HepG2 (cell line): ENCODE results near the gene KIAA0319L. TPM values are rescaled to one million over a fixed set of nuclear protein-coding genes. Genes with fewer than 3 reads are reported as not detected.

ENCODE experiments used
- ATAC-seq: fragments of 200-7000 bp; cut with Tn5 transposase; 3 replicates; pipeline ENCODE4 v1.9.1; 2020; ENCODE audit warnings: mild to moderate bottlenecking, moderate library complexity
- BruUV-seq: library from RNA; stranded (reverse); fragments of 400-500 nt; replicated peaks from 2 replicates; lab custom pipeline; 2021; lab: Mats Ljungman, UMichigan
- CTCF ChIA-PET: fragments of 300-600 bp; formaldehyde crosslinking; extraction: SDS; loops from one replicate; lab custom pipeline; 2021; ENCODE audit warnings: low total read pairs, inconsistent platforms, low intra/inter-chr PET ratio; lab: Yijun Ruan, JAX
- POLR2A ChIA-PET: fragments of 350-600 bp; sonication (Branson Sonifier 250); formaldehyde crosslinking; loops from one replicate; lab custom pipeline; 2020; ENCODE audit warnings: antibody characterized with exemption, inconsistent platforms; lab: Yijun Ruan, JAX
- DNase-seq: peaks from one replicate; pipeline ENCODE4 v3.0.0-alpha.2; 2015; ENCODE audit warnings: low spot score
- FAIRE-seq: peaks from 3 replicates; lab custom pipeline; 2011; peaks lifted over from hg19 to GRCh38; lab: Jason Lieb, UNC
- H2AFZ ChIP-seq: one replicate; pipeline ENCODE4 v1.6.1; 2011; ENCODE audit warnings: low read length, inconsistent platforms
- H3K27ac ChIP-seq: fragments of 300-600 bp; 3 replicates; pipeline ENCODE4 v1.8.0; 2011; ENCODE audit warnings: mixed run types, mild to moderate bottlenecking, mixed read lengths, low read length, inconsistent platforms; ENCODE audit not compliant: insufficient read depth; ENCODE audit errors: extremely low read length
- H3K27me3 ChIP-seq, 2 experiments: fragments of 200-600 bp in 1 of 2; 2 replicates in 1 of 2; 3 replicates in 1 of 2; pipeline versions ENCODE4 v1.6.0 to v1.8.0; 2011; ENCODE audit warnings: low read length in 2 of 2, mild to moderate bottlenecking in 2 of 2, moderate library complexity in 2 of 2, inconsistent platforms in 1 of 2; ENCODE audit not compliant: insufficient read depth in 2 of 2, control insufficient read depth in 1 of 2
- H3K36me3 ChIP-seq, 2 experiments: fragments of 200-600 bp in 1 of 2; replicated peaks in 1 of 2; 2 replicates in 1 of 2; 3 replicates in 1 of 2; pipeline versions ENCODE4 v1.5.1 to v1.8.0; 2011; ENCODE audit warnings: low read length in 2 of 2, inconsistent platforms in 1 of 2; ENCODE audit not compliant: insufficient read depth in 2 of 2, control insufficient read depth in 1 of 2
- H3K4me1 ChIP-seq: 2 replicates; pipeline ENCODE4 v1.5.1; 2012; ENCODE audit warnings: low read length, inconsistent platforms; ENCODE audit not compliant: insufficient read depth
- H3K4me2 ChIP-seq: 2 replicates; pipeline ENCODE4 v1.6.0; 2011; ENCODE audit warnings: low read depth, low read length, inconsistent platforms
- H3K4me3 ChIP-seq, 3 experiments: fragments of 200-600 bp in 1 of 3; sonication (generic), shearing (Covaris generic) in 1 of 3; replicated peaks in 1 of 3; 2 replicates each; pipeline ENCODE4 v1.5.1; 2011 to 2016; ENCODE audit warnings: low read length in 3 of 3, inconsistent platforms in 2 of 3, low read depth in 2 of 3, mild to moderate bottlenecking in 2 of 3, control low read depth in 1 of 3, mixed read lengths in 1 of 3; ENCODE audit not compliant: insufficient read depth in 1 of 3
- H3K79me2 ChIP-seq: one replicate; pipeline ENCODE4 v1.6.1; 2011; ENCODE audit warnings: low read length, inconsistent platforms; ENCODE audit not compliant: insufficient read depth
- H3K9ac ChIP-seq: 2 replicates; pipeline ENCODE4 v1.6.0; 2011; ENCODE audit warnings: mild to moderate bottlenecking, low read depth, low read length, inconsistent platforms; ENCODE audit not compliant: insufficient read depth
- H3K9me3 ChIP-seq: 2 replicates; pipeline ENCODE4 v1.5.1; 2012; ENCODE audit warnings: mild to moderate bottlenecking, low read length
- H4K20me1 ChIP-seq: 2 replicates; pipeline ENCODE4 v1.6.0; 2011; ENCODE audit warnings: inconsistent platforms, mild to moderate bottlenecking, low read length, moderate library complexity; ENCODE audit not compliant: insufficient read depth
- MEF2D ChIP-seq: sonication (generic); formaldehyde crosslinking; IDR thresholded peaks from 2 replicates; pipeline ENCODE4 v1.5.1; 2020; ENCODE audit warnings: mild to moderate bottlenecking, missing genetic modification reagents
- MIER2 ChIP-seq: IDR thresholded peaks from 2 replicates; pipeline ENCODE4 v1.6.1; 2016; ENCODE audit warnings: missing biosample characterization, missing genetic modification reagents
- MIER3 ChIP-seq: IDR thresholded peaks from 2 replicates; pipeline ENCODE4 v1.6.1; 2016; ENCODE audit warnings: missing compliant biosample characterization, borderline replicate concordance
- TAF15 ChIP-seq: fragments of 200-400 bp; formaldehyde crosslinking; IDR thresholded peaks from one replicate; pipeline ENCODE4 v1.6.1; 2018; ENCODE audit warnings: mild to moderate bottlenecking, low read depth, low read length; ENCODE audit not compliant: poor library complexity, severe bottlenecking
- ZNF703 ChIP-seq: sonication (generic); formaldehyde crosslinking; IDR thresholded peaks from 2 replicates; pipeline ENCODE4 v1.5.1; 2020; ENCODE audit warnings: missing genetic modification reagents, mild to moderate bottlenecking, moderate library complexity, borderline replicate concordance
- WGBS: methylation state at CpG from one replicate; pipeline ENCODE4 v1.1.6; 2017; ENCODE audit warnings: low lambda C conversion rate; 5-methylcytosine and 5-hydroxymethylcytosine counted together
- in situ Hi-C: cut with HindIII; loops from 2 replicates; pipeline ENCODE4 v1.10.0; 2017; ENCODE audit warnings: low pct_unique_long_range_greater_than_20kb; ENCODE audit not compliant: extremely low pct_ligation_motif_present
- intact Hi-C: fragments of 100-400 bp; cut with micrococcal nuclease; formaldehyde crosslinking; loops from one replicate; pipeline ENCODE4 v1.10.0; 2022; ENCODE audit not compliant: unreplicated experiment
- polyA plus RNA-seq, 8 experiments: library from polyadenylated mRNA; depleted of rRNA in 3 of 8; stranded (reverse) in 7 of 8; unstranded in 1 of 8; fragments of >200 nt; fragmentation: Illumina TruSeq in 4 of 8; extraction: Trizol in 4 of 8; gene quantifications; 2 replicates each; pipeline versions ENCODE4 v1.2.1 to v1.2.3, GENCODE V29; 2011 to 2016; ENCODE audit warnings: low read depth in 4 of 8, missing spikeins in 1 of 8, mixed read lengths in 1 of 8; ENCODE audit not compliant: insufficient read depth in 1 of 8
- total RNA-seq, 5 experiments: library from RNA; depleted of rRNA; stranded (reverse); fragments of >200 nt; fragmentation: Illumina TruSeq; extraction: Trizol; gene quantifications; 2 replicates each; pipeline ENCODE4 v1.2.3, GENCODE V29; 2016; ENCODE audit warnings: low read depth in 1 of 5
- TF ChIP-seq, protein P1 (sequence below), 2 experiments: sonication (generic) in 1 of 2; formaldehyde crosslinking in 1 of 2; IDR thresholded peaks; 2 replicates each; pipeline versions ENCODE4 v1.6.1 to v1.9.0; 2014 to 2022; ENCODE audit warnings: antibody characterized with exemption in 1 of 2, borderline replicate concordance in 1 of 2, inconsistent platforms in 1 of 2, low read depth in 1 of 2, missing genetic modification reagents in 1 of 2
- TF ChIP-seq, protein P2 (sequence below): IDR thresholded peaks from 2 replicates; pipeline ENCODE4 v1.6.1; 2016; ENCODE audit warnings: mild to moderate bottlenecking, missing biosample characterization, missing genetic modification reagents
- TF ChIP-seq, protein P3 (sequence below): sonication (generic); formaldehyde crosslinking; IDR thresholded peaks from 2 replicates; pipeline ENCODE4 v1.5.0; 2020; ENCODE audit warnings: mild to moderate bottlenecking, missing genetic modification reagents, borderline replicate concordance

KIAA0319L gene
- total and polyA plus RNA-seq, 2 of the 13 experiments (the other 11 are each of a cell fraction or from before 2014, with no cell fraction given) = 33.4 to 82.6 TPM

DNA sequence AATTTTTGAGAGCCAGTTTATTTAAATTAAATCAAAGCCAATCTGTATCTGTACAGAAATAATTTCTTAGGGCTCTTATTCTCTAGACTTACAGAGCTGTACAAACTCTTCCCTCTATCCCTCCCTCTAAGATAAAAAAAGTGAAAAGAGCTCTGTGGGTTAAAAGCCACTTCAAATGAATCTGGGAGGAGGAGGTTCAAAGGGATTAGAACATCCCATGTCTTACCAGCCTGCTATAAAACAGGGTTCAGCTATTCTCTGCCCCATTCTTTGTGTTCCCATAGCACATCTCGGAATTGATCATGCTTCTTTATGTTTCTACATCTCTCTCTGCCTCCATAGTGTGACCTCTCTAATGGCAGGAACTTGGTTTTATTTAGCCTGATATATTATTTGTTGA lies 19.4 kb downstream of the KIAA0319L start:
- in situ Hi-C loops (no loop called here), intact Hi-C loops (no loop called here)
- FAIRE-seq (no peak), DNase-seq (no peak), ATAC-seq (no peak)
- Histone ChIP-seq H3K27me3 (no peaks in the 10 kb centered on the region), H3K4me3 (no peak overlapping the region), H2AFZ (no peak overlapping the region), H3K4me1 (peaks cover 17% of the 10 kb centered on the region), H3K9me3 (no peaks in the 10 kb centered on the region), H3K9ac (no peak overlapping the region), H3K79me2 (peaks cover 13% of the 10 kb centered on the region), H3K27ac (no peak overlapping the region), H4K20me1 (no peaks in the 10 kb centered on the region; the same call in none of the 2 replicates), H3K4me2 (no peak overlapping the region), H3K36me3 (peaks cover 1 to 30% of the 10 kb centered on the region in 2 experiments; a peak in 1 of 5 replicates)
- WGBS = 100% methylated on average over 1 of the region's 1 CpG
- POLR2A ChIA-PET = interaction anchor here (0.6 kb wide), 2 partner anchors 9 to 86 kb away, joined by 3 read pairs; no protein-coding TSS in a partner anchor
- BruUV-seq = no TSS peak
- no peak for TF ChIP-seq MEF2D (CRISPR knock-in tag)
- TF ChIP-seq, protein P1, sequence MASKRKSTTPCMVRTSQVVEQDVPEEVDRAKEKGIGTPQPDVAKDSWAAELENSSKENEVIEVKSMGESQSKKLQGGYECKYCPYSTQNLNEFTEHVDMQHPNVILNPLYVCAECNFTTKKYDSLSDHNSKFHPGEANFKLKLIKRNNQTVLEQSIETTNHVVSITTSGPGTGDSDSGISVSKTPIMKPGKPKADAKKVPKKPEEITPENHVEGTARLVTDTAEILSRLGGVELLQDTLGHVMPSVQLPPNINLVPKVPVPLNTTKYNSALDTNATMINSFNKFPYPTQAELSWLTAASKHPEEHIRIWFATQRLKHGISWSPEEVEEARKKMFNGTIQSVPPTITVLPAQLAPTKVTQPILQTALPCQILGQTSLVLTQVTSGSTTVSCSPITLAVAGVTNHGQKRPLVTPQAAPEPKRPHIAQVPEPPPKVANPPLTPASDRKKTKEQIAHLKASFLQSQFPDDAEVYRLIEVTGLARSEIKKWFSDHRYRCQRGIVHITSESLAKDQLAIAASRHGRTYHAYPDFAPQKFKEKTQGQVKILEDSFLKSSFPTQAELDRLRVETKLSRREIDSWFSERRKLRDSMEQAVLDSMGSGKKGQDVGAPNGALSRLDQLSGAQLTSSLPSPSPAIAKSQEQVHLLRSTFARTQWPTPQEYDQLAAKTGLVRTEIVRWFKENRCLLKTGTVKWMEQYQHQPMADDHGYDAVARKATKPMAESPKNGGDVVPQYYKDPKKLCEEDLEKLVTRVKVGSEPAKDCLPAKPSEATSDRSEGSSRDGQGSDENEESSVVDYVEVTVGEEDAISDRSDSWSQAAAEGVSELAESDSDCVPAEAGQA (IDR thresholded peaks at IDR 0.05; ENCODE audit: low read depth) = no peak
- TF ChIP-seq, protein P1 (CRISPR knock-in tag; IDR thresholded peaks at IDR 0.05; ENCODE audit: borderline replicate concordance) = no peak
- TF ChIP-seq, protein P2, sequence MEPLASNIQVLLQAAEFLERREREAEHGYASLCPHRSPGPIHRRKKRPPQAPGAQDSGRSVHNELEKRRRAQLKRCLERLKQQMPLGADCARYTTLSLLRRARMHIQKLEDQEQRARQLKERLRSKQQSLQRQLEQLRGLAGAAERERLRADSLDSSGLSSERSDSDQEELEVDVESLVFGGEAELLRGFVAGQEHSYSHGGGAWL (CRISPR knock-in tag) = no peak
- TF ChIP-seq ZNF703 (CRISPR knock-in tag) = no peak
- TF ChIP-seq MIER3 (CRISPR knock-in tag) = no peak
- TF ChIP-seq, protein P3, sequence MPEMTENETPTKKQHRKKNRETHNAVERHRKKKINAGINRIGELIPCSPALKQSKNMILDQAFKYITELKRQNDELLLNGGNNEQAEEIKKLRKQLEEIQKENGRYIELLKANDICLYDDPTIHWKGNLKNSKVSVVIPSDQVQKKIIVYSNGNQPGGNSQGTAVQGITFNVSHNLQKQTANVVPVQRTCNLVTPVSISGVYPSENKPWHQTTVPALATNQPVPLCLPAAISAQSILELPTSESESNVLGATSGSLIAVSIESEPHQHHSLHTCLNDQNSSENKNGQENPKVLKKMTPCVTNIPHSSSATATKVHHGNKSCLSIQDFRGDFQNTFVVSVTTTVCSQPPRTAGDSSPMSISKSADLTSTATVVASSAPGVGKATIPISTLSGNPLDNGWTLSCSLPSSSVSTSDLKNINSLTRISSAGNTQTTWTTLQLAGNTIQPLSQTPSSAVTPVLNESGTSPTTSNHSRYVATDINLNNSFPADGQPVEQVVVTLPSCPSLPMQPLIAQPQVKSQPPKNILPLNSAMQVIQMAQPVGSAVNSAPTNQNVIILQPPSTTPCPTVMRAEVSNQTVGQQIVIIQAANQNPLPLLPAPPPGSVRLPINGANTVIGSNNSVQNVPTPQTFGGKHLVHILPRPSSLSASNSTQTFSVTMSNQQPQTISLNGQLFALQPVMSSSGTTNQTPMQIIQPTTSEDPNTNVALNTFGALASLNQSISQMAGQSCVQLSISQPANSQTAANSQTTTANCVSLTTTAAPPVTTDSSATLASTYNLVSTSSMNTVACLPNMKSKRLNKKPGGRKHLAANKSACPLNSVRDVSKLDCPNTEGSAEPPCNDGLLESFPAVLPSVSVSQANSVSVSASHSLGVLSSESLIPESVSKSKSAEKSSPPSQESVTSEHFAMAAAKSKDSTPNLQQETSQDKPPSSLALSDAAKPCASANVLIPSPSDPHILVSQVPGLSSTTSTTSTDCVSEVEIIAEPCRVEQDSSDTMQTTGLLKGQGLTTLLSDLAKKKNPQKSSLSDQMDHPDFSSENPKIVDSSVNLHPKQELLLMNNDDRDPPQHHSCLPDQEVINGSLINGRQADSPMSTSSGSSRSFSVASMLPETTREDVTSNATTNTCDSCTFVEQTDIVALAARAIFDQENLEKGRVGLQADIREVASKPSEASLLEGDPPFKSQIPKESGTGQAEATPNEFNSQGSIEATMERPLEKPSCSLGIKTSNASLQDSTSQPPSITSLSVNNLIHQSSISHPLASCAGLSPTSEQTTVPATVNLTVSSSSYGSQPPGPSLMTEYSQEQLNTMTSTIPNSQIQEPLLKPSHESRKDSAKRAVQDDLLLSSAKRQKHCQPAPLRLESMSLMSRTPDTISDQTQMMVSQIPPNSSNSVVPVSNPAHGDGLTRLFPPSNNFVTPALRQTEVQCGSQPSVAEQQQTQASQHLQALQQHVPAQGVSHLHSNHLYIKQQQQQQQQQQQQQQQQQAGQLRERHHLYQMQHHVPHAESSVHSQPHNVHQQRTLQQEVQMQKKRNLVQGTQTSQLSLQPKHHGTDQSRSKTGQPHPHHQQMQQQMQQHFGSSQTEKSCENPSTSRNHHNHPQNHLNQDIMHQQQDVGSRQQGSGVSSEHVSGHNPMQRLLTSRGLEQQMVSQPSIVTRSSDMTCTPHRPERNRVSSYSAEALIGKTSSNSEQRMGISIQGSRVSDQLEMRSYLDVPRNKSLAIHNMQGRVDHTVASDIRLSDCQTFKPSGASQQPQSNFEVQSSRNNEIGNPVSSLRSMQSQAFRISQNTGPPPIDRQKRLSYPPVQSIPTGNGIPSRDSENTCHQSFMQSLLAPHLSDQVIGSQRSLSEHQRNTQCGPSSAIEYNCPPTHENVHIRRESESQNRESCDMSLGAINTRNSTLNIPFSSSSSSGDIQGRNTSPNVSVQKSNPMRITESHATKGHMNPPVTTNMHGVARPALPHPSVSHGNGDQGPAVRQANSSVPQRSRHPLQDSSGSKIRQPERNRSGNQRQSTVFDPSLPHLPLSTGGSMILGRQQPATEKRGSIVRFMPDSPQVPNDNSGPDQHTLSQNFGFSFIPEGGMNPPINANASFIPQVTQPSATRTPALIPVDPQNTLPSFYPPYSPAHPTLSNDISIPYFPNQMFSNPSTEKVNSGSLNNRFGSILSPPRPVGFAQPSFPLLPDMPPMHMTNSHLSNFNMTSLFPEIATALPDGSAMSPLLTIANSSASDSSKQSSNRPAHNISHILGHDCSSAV (CRISPR knock-in tag) = no peak
- TF ChIP-seq MIER2 (CRISPR knock-in tag) = no peak
- TF ChIP-seq TAF15 = no peak
- CTCF ChIA-PET = no interaction called here
